ENCODE results near the gene OR4C6. TPM values are rescaled to one million over a fixed set of nuclear protein-coding genes. Genes with fewer than 3 reads are reported as not detected.

The OR4C6 gene
- total RNA-seq, 2 experiments from 2014 or later: not detected

GRCh38 chr11:55658031-55658573 is 3.9 kb upstream of the OR4C6 start:
- BruUV-seq (replicated peaks): no TSS peak
- ChIA-PET POLR2A (no interaction called here), CTCF (ENCODE audit: unreplicated experiment) (no interaction called here)
- no peaks in the 10 kb centered on the region for H3K9me2 ChIP-seq (ENCODE audit: insufficient read depth, low read length)
- no peak overlapping the region for H2AFZ ChIP-seq (ENCODE audit: low read length)
- DNase-seq (ENCODE audit: low spot score): no peak
- H3K9me3 ChIP-seq (ENCODE audit: low read length): no peaks in the 10 kb centered on the region
- H4K20me1 ChIP-seq (ENCODE audit: insufficient read depth, low read length): no peaks in the 10 kb centered on the region
- no peak overlapping the region for H3K27ac ChIP-seq (ENCODE audit: low read depth, low read length, poor library complexity, severe bottlenecking)
- TF ChIP-seq, protein P1, sequence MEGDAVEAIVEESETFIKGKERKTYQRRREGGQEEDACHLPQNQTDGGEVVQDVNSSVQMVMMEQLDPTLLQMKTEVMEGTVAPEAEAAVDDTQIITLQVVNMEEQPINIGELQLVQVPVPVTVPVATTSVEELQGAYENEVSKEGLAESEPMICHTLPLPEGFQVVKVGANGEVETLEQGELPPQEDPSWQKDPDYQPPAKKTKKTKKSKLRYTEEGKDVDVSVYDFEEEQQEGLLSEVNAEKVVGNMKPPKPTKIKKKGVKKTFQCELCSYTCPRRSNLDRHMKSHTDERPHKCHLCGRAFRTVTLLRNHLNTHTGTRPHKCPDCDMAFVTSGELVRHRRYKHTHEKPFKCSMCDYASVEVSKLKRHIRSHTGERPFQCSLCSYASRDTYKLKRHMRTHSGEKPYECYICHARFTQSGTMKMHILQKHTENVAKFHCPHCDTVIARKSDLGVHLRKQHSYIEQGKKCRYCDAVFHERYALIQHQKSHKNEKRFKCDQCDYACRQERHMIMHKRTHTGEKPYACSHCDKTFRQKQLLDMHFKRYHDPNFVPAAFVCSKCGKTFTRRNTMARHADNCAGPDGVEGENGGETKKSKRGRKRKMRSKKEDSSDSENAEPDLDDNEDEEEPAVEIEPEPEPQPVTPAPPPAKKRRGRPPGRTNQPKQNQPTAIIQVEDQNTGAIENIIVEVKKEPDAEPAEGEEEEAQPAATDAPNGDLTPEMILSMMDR (conservative IDR thresholded peaks at IDR 0.05; ENCODE audit: low read length): no peak
- TF ChIP-seq EZH2phosphoT487 (IDR thresholded peaks at IDR 0.05; ENCODE audit: borderline replicate concordance, low read depth, low read length): no peak
- H3K4me3 ChIP-seq (ENCODE audit: low read depth, low read length, poor library complexity, severe bottlenecking): no peak overlapping the region
- no peaks in the 10 kb centered on the region for H3K79me2 ChIP-seq (ENCODE audit: insufficient read depth, low read depth, low read length)
- H3K36me3 ChIP-seq (ENCODE audit: insufficient read depth, low read length): no peaks in the 10 kb centered on the region
- H3K4me2 ChIP-seq (ENCODE audit: low read length): no peak overlapping the region
- no peaks in the 10 kb centered on the region for H3K4me1 ChIP-seq (ENCODE audit: insufficient read depth, low read length, poor library complexity, severe bottlenecking)
- intact Hi-C loops (cut with micrococcal nuclease; ENCODE audit: unreplicated experiment): no loop called here

GRCh38 chr11:55658608-55659007 is 3.4 kb upstream of the OR4C6 start:
- Histone ChIP-seq H2AFZ (ENCODE audit: low read length) (no peak overlapping the region), H3K4me1 (ENCODE audit: insufficient read depth, low read length, poor library complexity, severe bottlenecking) (no peaks in the 10 kb centered on the region), H3K4me2 (ENCODE audit: low read length) (no peak overlapping the region), H3K27ac (ENCODE audit: low read depth, low read length, poor library complexity, severe bottlenecking) (no peak overlapping the region), H3K9me2 (ENCODE audit: insufficient read depth, low read length) (no peaks in the 10 kb centered on the region), H3K4me3 (ENCODE audit: low read depth, low read length, poor library complexity, severe bottlenecking) (no peak overlapping the region), H3K36me3 (ENCODE audit: insufficient read depth, low read length) (no peaks in the 10 kb centered on the region), H4K20me1 (ENCODE audit: insufficient read depth, low read length) (no peaks in the 10 kb centered on the region), H3K79me2 (ENCODE audit: insufficient read depth, low read depth, low read length) (no peaks in the 10 kb centered on the region), H3K9me3 (ENCODE audit: low read length) (no peaks in the 10 kb centered on the region)
- BruUV-seq (replicated peaks): no TSS peak
- POLR2A ChIA-PET: no interaction called here
- intact Hi-C loops (cut with micrococcal nuclease; ENCODE audit: unreplicated experiment): no loop called here
- CTCF ChIA-PET (ENCODE audit: unreplicated experiment): no interaction called here
- DNase-seq (ENCODE audit: low spot score): no peak
- TF ChIP-seq EZH2phosphoT487 (IDR thresholded peaks at IDR 0.05; ENCODE audit: borderline replicate concordance, low read depth, low read length): no peak
- TF ChIP-seq, protein P1 (conservative IDR thresholded peaks at IDR 0.05; ENCODE audit: low read length): no peak

- no peaks in the 10 kb centered on the region for H3K36me3 ChIP-seq (ENCODE audit: insufficient read depth, low read length)
- no peaks in the 10 kb centered on the region for H4K20me1 ChIP-seq (ENCODE audit: insufficient read depth, low read length)
- H3K4me1 ChIP-seq (ENCODE audit: insufficient read depth, low read length, poor library complexity, severe bottlenecking): no peaks in the 10 kb centered on the region
- H3K9me3 ChIP-seq (ENCODE audit: low read length): 0 out of 2 replicates have a peak, but pooled peaks cover 4% of the 10 kb centered on the region
- H3K4me3 ChIP-seq (ENCODE audit: low read depth, low read length, poor library complexity, severe bottlenecking): no peak overlapping the region
- DNase-seq (ENCODE audit: low spot score): no peak
- no peak overlapping the region for H3K4me2 ChIP-seq (ENCODE audit: low read length)
- intact Hi-C loops (cut with micrococcal nuclease; ENCODE audit: unreplicated experiment): no loop called here
- H3K79me2 ChIP-seq (ENCODE audit: insufficient read depth, low read depth, low read length): no peaks in the 10 kb centered on the region
- TF ChIP-seq, protein P1 (conservative IDR thresholded peaks at IDR 0.05; ENCODE audit: low read length): no peak
- TF ChIP-seq EZH2phosphoT487 (IDR thresholded peaks at IDR 0.05; ENCODE audit: borderline replicate concordance, low read depth, low read length): no peak
- no peak overlapping the region for H3K27ac ChIP-seq (ENCODE audit: low read depth, low read length, poor library complexity, severe bottlenecking)
- H3K9me2 ChIP-seq (ENCODE audit: insufficient read depth, low read length): no peaks in the 10 kb centered on the region
- H2AFZ ChIP-seq (ENCODE audit: low read length): no peak overlapping the region
- BruUV-seq (replicated peaks): no TSS peak
- ChIA-PET POLR2A (interaction anchor here (0.7 kb wide), 1 partner anchor 11 kb away, joined by 4 read pairs; no protein-coding TSS in a partner anchor), CTCF (ENCODE audit: unreplicated experiment) (no interaction called here)
Measured at GRCh38 chr11:55669376-55669775, 7.4 kb downstream of the OR4C6 start.
